Measurements from ENCODE around the gene EAF2. TPM values are rescaled to one million over a fixed set of nuclear protein-coding genes. Genes with fewer than 3 reads are reported as not detected.

Gene EAF2
- total and polyA plus RNA-seq, 2 donors (not counting 1 experiment from before 2014, with no cell fraction given), result 31.1 to 161 TPM

DNA sequence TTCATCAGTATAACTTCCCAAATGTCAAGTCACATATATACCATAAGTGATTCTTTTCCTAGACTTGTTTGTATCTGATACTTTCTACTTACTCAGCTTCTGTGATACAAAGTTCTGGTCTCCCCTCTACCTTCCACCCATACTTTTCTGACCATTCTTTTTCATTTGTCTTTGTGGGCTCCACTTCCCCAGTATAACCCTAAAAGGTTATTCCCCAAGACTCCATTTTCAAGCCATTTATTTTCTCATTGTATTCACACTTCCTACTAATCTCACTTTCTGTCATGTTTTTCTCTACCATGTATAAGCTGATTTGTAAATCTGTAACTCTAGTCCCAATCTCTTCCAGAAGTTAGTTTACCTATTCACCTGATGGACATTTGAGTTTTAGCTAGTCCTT, 34.1 kb upstream of the EAF2 start:
- no peak overlapping the region for H3K9ac ChIP-seq (ENCODE audit: low read length)
- Mint-ChIP-seq H3K4me3 (peak overlapping the region; percentile 3), H3K27me3 (no peaks in the 10 kb centered on the region), H3K9me3 (ENCODE audit: insufficient read depth) (no peaks in the 10 kb centered on the region), H3K27ac (peak overlapping the region; percentile 47), H3K4me1 (peaks cover 56% of the 10 kb centered on the region)
- H3K27ac ChIP-seq (ENCODE audit: low read length in 2 of 2), result peak overlapping the region in 1 of 2 donors; percentile 37
- no peaks in the 10 kb centered on the region for H3K9me3 ChIP-seq (ENCODE audit: control extremely low read depth in 1 of 3, control insufficient read depth in 2 of 3, insufficient read depth in 1 of 3, low read length in 2 of 3)
- H3K27me3 ChIP-seq (replicated peaks in 1 of 4; ENCODE audit: control extremely low read depth in 1 of 4, control insufficient read depth in 3 of 4, insufficient read depth in 4 of 4, low read length in 3 of 4), result no peaks in the 10 kb centered on the region
- H3K4me2 ChIP-seq (replicated peaks; ENCODE audit: low read depth, low read length, poor library complexity, severe bottlenecking), result no peak overlapping the region
- ATAC-seq (ENCODE audit: low read depth), result no peak
- no peak for DNase-seq
- H2AFZ ChIP-seq (ENCODE audit: insufficient read depth, low read depth, low read length, poor library complexity, severe bottlenecking), result no peak overlapping the region
- no peaks in the 10 kb centered on the region for H4K20me1 ChIP-seq (ENCODE audit: control insufficient read depth, insufficient read depth, low read length, poor library complexity, severe bottlenecking)
- H3K4me3 ChIP-seq (ENCODE audit: control extremely low read depth in 1 of 5, extremely low read depth in 1 of 5, insufficient read depth in 1 of 5, low read depth in 2 of 5, low read length in 4 of 5), result no peak overlapping the region
- ChIA-PET POLR2A (interaction anchor here (0.7 kb wide), 1 partner anchor 193 kb away, joined by 3 read pairs; no protein-coding TSS in a partner anchor), CTCF (no interaction called here)
- intact Hi-C loops (cut with micrococcal nuclease), result loop anchor here (1.0 to 5.0 kb wide), 2 partner anchors 8 to 49 kb away; no protein-coding TSS in a partner anchor
- H3K79me2 ChIP-seq (ENCODE audit: control insufficient read depth, insufficient read depth, low read length), result peaks cover 20% of the 10 kb centered on the region
- TF ChIP-seq CTCF (IDR thresholded peaks at IDR 0.05), result no peak
- TF ChIP-seq EZH2 (IDR thresholded peaks at IDR 0.05; ENCODE audit: borderline replicate concordance, insufficient read depth, low read depth, low read length, poor library complexity, severe bottlenecking), result no peak
- peaks cover 10 to 52% of the 10 kb centered on the region in 2 donors for H3K4me1 ChIP-seq (ENCODE audit: control insufficient read depth in 2 of 2, insufficient read depth in 2 of 2, low read length in 2 of 2)
- peaks cover 5 to 13% of the 10 kb centered on the region in 2 experiments for H3K36me3 ChIP-seq (replicated peaks in 1 of 2; ENCODE audit: control extremely low read depth in 1 of 2, control insufficient read depth in 1 of 2, extremely low read depth in 1 of 2, insufficient read depth in 2 of 2, low read length in 1 of 2)

DNA sequence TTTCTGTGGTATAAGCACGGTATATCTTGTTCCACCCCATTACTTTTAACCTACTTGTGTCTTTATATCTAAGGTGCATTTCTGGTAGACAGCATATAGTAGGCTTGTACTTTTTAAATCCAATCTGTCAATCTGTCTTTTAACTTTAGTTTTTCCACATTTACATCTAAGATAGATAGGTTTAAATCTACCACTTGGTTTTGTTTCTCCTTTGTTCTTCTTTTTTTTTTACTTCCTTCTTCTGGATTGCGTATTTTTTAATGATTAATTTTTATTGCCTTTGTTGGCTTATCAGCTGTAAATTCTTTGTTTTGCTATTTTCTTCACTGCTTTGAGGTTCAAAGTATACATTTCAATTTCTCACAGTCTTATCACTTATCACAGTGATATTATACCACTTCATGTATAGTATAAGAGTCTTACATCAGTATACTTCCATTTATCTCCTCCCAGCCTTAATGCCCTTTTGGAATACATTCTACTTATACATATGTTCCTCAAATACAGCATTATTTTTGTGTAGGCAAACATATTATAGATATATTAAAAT, 31.2 kb upstream of the EAF2 start:
- Mint-ChIP-seq H3K27ac (peak overlapping the region; percentile 87), H3K4me3 (peak overlapping the region; percentile 83), H3K4me1 (peaks cover 58% of the 10 kb centered on the region), H3K27me3 (no peaks in the 10 kb centered on the region), H3K9me3 (ENCODE audit: insufficient read depth) (no peaks in the 10 kb centered on the region)
- Histone ChIP-seq H4K20me1 (ENCODE audit: control insufficient read depth, insufficient read depth, low read length, poor library complexity, severe bottlenecking) (no peaks in the 10 kb centered on the region), H3K79me2 (ENCODE audit: control insufficient read depth, insufficient read depth, low read length) (peaks cover 24% of the 10 kb centered on the region), H2AFZ (ENCODE audit: insufficient read depth, low read depth, low read length, poor library complexity, severe bottlenecking) (peak overlapping the region; percentile 58), H3K9ac (ENCODE audit: low read length) (peak overlapping the region; percentile 49), H3K27ac (ENCODE audit: low read length in 2 of 2) (peak overlapping the region; percentile 22 to 77), H3K27me3 (replicated peaks in 1 of 4; ENCODE audit: control extremely low read depth in 1 of 4, control insufficient read depth in 3 of 4, insufficient read depth in 4 of 4, low read length in 3 of 4) (no peaks in the 10 kb centered on the region), H3K9me3 (ENCODE audit: control extremely low read depth in 1 of 3, control insufficient read depth in 2 of 3, insufficient read depth in 1 of 3, low read length in 2 of 3) (no peaks in the 10 kb centered on the region), H3K4me1 (ENCODE audit: control insufficient read depth in 2 of 2, insufficient read depth in 2 of 2, low read length in 2 of 2) (peaks cover 12 to 52% of the 10 kb centered on the region in 2 donors), H3K36me3 (replicated peaks in 1 of 2; ENCODE audit: control extremely low read depth in 1 of 2, control insufficient read depth in 1 of 2, extremely low read depth in 1 of 2, insufficient read depth in 2 of 2, low read length in 1 of 2) (peaks cover 2 to 20% of the 10 kb centered on the region in 2 experiments), H3K4me2 (replicated peaks; ENCODE audit: low read depth, low read length, poor library complexity, severe bottlenecking) (peak overlapping the region; percentile 66), H3K4me3 (ENCODE audit: control extremely low read depth in 1 of 5, extremely low read depth in 1 of 5, insufficient read depth in 1 of 5, low read depth in 2 of 5, low read length in 4 of 5) (peak overlapping the region in 2 of 5 experiments; percentile 6 to 46)
- ATAC-seq (ENCODE audit: low read depth), result peak; percentile 21
- ChIA-PET CTCF (no interaction called here), POLR2A (no interaction called here)
- no CpG with 5 or more reads among the region's 2 CpGs for WGBS (ENCODE audit: insufficient coverage)
- no peak for TF ChIP-seq CTCF (IDR thresholded peaks at IDR 0.05)
- TF ChIP-seq EZH2 (IDR thresholded peaks at IDR 0.05; ENCODE audit: borderline replicate concordance, insufficient read depth, low read depth, low read length, poor library complexity, severe bottlenecking), result no peak
- intact Hi-C loops (cut with micrococcal nuclease), result loop anchor here (1.0 to 5.0 kb wide), 2 partner anchors 9 to 52 kb away; no protein-coding TSS in a partner anchor
- peak; percentile 35 for DNase-seq

Data from B cell (primary cell).